Common myeloid progenitor, CD34-positive (primary cell): Measurements from ENCODE around the gene TMEM191C.

Source experiments
- CTCF ChIA-PET: fragments of 350-600 bp; sonication (Branson Sonifier 250); formaldehyde crosslinking; loops from one replicate; lab custom pipeline; 2021; ENCODE audit warnings: antibody characterized with exemption; lab: Charles Lee
- POLR2A ChIA-PET: fragments of 350-600 bp; sonication (Branson Sonifier 250); formaldehyde crosslinking; loops from one replicate; lab custom pipeline; 2021; ENCODE audit warnings: antibody characterized with exemption; lab: Charles Lee
- DNase-seq, 3 donors: peaks; one replicate each; pipeline versions ENCODE4 v3.0.0 to v3.0.0-alpha.2; 2013
- H3K27ac ChIP-seq, 2 experiments: 1 replicate in 1 of 2; 2 replicates in 1 of 2; pipeline ENCODE4 v1.7.0; 2013; ENCODE audit warnings: inconsistent platforms in 2 of 2, low read length in 2 of 2, mild to moderate bottlenecking in 2 of 2, low read depth in 1 of 2, moderate library complexity in 1 of 2; ENCODE audit not compliant: severe bottlenecking in 2 of 2, insufficient read depth in 1 of 2, poor library complexity in 1 of 2
- H3K27me3 ChIP-seq, 5 experiments: replicated peaks in 2 of 5; 1 replicate in 3 of 5; 2 replicates in 2 of 5; pipeline versions ENCODE4 v1.6.1 to v1.7.0; 2013; ENCODE audit warnings: low read length in 4 of 5, mild to moderate bottlenecking in 2 of 5, moderate library complexity in 2 of 5, inconsistent platforms in 1 of 5; ENCODE audit not compliant: insufficient read depth in 5 of 5, control insufficient read depth in 4 of 5
- H3K36me3 ChIP-seq, 4 experiments: 1 replicate in 2 of 4; 2 replicates in 2 of 4; pipeline versions ENCODE4 v1.6.1 to v1.7.0; 2013; ENCODE audit warnings: low read length in 3 of 4, control low read depth in 1 of 4, mild to moderate bottlenecking in 1 of 4; ENCODE audit not compliant: control insufficient read depth in 4 of 4, insufficient read depth in 4 of 4
- H3K4me1 ChIP-seq, 4 experiments: 1 replicate in 3 of 4; 2 replicates in 1 of 4; pipeline versions ENCODE4 v1.6.1 to v1.7.1; 2013; ENCODE audit warnings: low read length in 3 of 4, mild to moderate bottlenecking in 3 of 4, control low read depth in 1 of 4, inconsistent platforms in 1 of 4, moderate library complexity in 1 of 4; ENCODE audit not compliant: control insufficient read depth in 4 of 4, insufficient read depth in 4 of 4; ENCODE audit errors: control extremely low read depth in 1 of 4
- H3K4me3 ChIP-seq, 7 experiments: 1 replicate in 4 of 7; 2 replicates in 3 of 7; pipeline versions ENCODE4 v1.5.1 to v1.7.0; 2013; ENCODE audit warnings: mild to moderate bottlenecking in 7 of 7, low read length in 6 of 7, moderate library complexity in 6 of 7, inconsistent platforms in 2 of 7, low read depth in 2 of 7, control low read depth in 1 of 7; ENCODE audit not compliant: insufficient read depth in 4 of 7, control insufficient read depth in 1 of 7; ENCODE audit errors: extremely low read depth in 1 of 7
- H3K9me3 ChIP-seq, 5 experiments: 1 replicate in 4 of 5; 2 replicates in 1 of 5; pipeline versions ENCODE4 v1.6.1 to v1.7.1; 2013; ENCODE audit warnings: low read length in 4 of 5, mild to moderate bottlenecking in 2 of 5, inconsistent platforms in 1 of 5, low read depth in 1 of 5, moderate library complexity in 1 of 5; ENCODE audit not compliant: control insufficient read depth in 4 of 5, insufficient read depth in 2 of 5; ENCODE audit errors: control extremely low read depth in 1 of 5
- WGBS: methylation state at CpG from one replicate; pipeline ENCODE4 v1.1.5; 2013; ENCODE audit not compliant: insufficient coverage; 5-methylcytosine and 5-hydroxymethylcytosine counted together

TMEM191C gene

GRCh38 chr22:21443057-21443734 is 24.0 kb upstream of the TMEM191C start:
- H3K4me1 ChIP-seq: peaks cover 0 to 7% (median 5%) of the 10 kb centered on the region in 4 experiments

GRCh38 chr22:21443735-21444421 is 23.3 kb upstream of the TMEM191C start:
- Histone ChIP-seq H3K27ac (no peak overlapping the region), H3K36me3 (peaks cover 0 to 43% (median 26%) of the 10 kb centered on the region in 4 experiments), H3K4me3 (no peak overlapping the region), H3K27me3 (no peaks in the 10 kb centered on the region), H3K4me1 (peaks cover 0 to 7% (median 5%) of the 10 kb centered on the region in 4 experiments), H3K9me3 (no peaks in the 10 kb centered on the region)
- DNase-seq: no peak
- ChIA-PET POLR2A (no interaction called here), CTCF (no interaction called here)
- over 99% methylated on average over 16 of the region's 16 CpGs for WGBS

More at GRCh38 chr22:21443057-21443734, 24.0 kb upstream of the TMEM191C start:
- H3K27ac ChIP-seq: no peak overlapping the region
- peak in 1 of 3 donors; percentile 18 for DNase-seq
- no peak overlapping the region for H3K4me3 ChIP-seq
- WGBS: 98% methylated on average over 12 of the region's 13 CpGs
- peaks cover 0 to 43% (median 26%) of the 10 kb centered on the region in 4 experiments for H3K36me3 ChIP-seq
- POLR2A ChIA-PET: no interaction called here
- CTCF ChIA-PET: no interaction called here
- no peaks in the 10 kb centered on the region for H3K27me3 ChIP-seq
- H3K9me3 ChIP-seq: no peaks in the 10 kb centered on the region

GRCh38 chr22:21444701-21445436 is 22.3 kb upstream of the TMEM191C start:
- ChIA-PET CTCF (no interaction called here), POLR2A (no interaction called here)
- 98% methylated on average over 31 of the region's 35 CpGs for WGBS

GRCh38 chr22:21445437-21446127 is 21.6 kb upstream of the TMEM191C start:
- Histone ChIP-seq H3K36me3 (peaks cover 0 to 46% (median 31%) of the 10 kb centered on the region in 4 experiments), H3K27ac (no peak overlapping the region), H3K4me3 (no peak overlapping the region), H3K9me3 (no peaks in the 10 kb centered on the region), H3K27me3 (no peaks in the 10 kb centered on the region), H3K4me1 (peaks cover 0 to 7% (median 5%) of the 10 kb centered on the region in 4 experiments)
- 94% methylated on average over 14 of the region's 27 CpGs for WGBS
- POLR2A ChIA-PET: no interaction called here
- CTCF ChIA-PET: no interaction called here
- DNase-seq: no peak

More at GRCh38 chr22:21444701-21445436, 22.3 kb upstream of the TMEM191C start:
- Histone ChIP-seq H3K4me1 (peaks cover 0 to 7% (median 5%) of the 10 kb centered on the region in 4 experiments), H3K9me3 (no peaks in the 10 kb centered on the region), H3K27ac (no peak overlapping the region), H3K27me3 (no peaks in the 10 kb centered on the region), H3K36me3 (peaks cover 0 to 46% (median 31%) of the 10 kb centered on the region in 4 experiments), H3K4me3 (no peak overlapping the region)
- DNase-seq: no peak

- no peak overlapping the region for H3K4me3 ChIP-seq
- H3K9me3 ChIP-seq: no peaks in the 10 kb centered on the region
- H3K27ac ChIP-seq: no peak overlapping the region
- H3K4me1 ChIP-seq: peaks cover 0 to 7% (median 4%) of the 10 kb centered on the region in 4 experiments
- peaks cover 0 to 46% (median 31%) of the 10 kb centered on the region in 4 experiments for H3K36me3 ChIP-seq
- CTCF ChIA-PET: no interaction called here
- H3K27me3 ChIP-seq: no peaks in the 10 kb centered on the region
- DNase-seq: no peak
- POLR2A ChIA-PET: no interaction called here
- WGBS: 97% methylated on average over 49 of the region's 49 CpGs
Measured at GRCh38 chr22:21446128-21446826, 20.9 kb upstream of the TMEM191C start.

GRCh38 chr22:21446827-21447690 is 20.1 kb upstream of the TMEM191C start:
- Histone ChIP-seq H3K4me1 (peaks cover 0 to 7% (median 4%) of the 10 kb centered on the region in 4 experiments), H3K4me3 (no peak overlapping the region), H3K9me3 (no peaks in the 10 kb centered on the region), H3K36me3 (peaks cover 0 to 46% (median 31%) of the 10 kb centered on the region in 4 experiments), H3K27ac (no peak overlapping the region), H3K27me3 (no peaks in the 10 kb centered on the region)
- DNase-seq: no peak
- ChIA-PET CTCF (no interaction called here), POLR2A (no interaction called here)
- 96% methylated on average over 29 of the region's 33 CpGs for WGBS
